Measurements from ENCODE around the gene IPO13.

DNA sequence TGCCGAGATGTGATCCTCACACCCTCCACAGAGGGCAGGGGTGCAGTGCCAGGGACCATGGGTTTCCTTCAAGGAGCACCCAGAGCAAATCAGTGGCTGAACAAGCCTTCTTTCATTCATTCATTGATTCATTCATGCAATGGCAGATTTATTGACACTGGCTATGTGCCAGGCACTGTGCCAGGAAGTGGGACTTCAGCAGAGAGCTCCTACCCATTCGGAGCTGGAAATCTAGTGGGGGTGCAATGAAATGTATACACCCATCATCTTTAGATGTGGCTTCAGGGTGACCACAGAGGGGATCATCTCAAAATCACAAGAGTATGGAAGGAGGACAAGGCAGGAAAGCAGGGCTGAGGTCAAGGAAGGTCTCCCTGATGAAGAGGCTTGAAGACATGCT, 65.7 kb downstream of the IPO13 start:
- TF ChIP-seq, protein P1, sequence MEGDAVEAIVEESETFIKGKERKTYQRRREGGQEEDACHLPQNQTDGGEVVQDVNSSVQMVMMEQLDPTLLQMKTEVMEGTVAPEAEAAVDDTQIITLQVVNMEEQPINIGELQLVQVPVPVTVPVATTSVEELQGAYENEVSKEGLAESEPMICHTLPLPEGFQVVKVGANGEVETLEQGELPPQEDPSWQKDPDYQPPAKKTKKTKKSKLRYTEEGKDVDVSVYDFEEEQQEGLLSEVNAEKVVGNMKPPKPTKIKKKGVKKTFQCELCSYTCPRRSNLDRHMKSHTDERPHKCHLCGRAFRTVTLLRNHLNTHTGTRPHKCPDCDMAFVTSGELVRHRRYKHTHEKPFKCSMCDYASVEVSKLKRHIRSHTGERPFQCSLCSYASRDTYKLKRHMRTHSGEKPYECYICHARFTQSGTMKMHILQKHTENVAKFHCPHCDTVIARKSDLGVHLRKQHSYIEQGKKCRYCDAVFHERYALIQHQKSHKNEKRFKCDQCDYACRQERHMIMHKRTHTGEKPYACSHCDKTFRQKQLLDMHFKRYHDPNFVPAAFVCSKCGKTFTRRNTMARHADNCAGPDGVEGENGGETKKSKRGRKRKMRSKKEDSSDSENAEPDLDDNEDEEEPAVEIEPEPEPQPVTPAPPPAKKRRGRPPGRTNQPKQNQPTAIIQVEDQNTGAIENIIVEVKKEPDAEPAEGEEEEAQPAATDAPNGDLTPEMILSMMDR (IDR thresholded peaks at IDR 0.05; ENCODE audit: low read depth, low read length) = no peak
- no peak for TF ChIP-seq EZH2phosphoT487 (IDR thresholded peaks at IDR 0.05; ENCODE audit: low read depth)

Measured in OCI-LY3 (cell line).